Stimulated activated naive CD8-positive, alpha-beta T cell treated with anti-CD3 and anti-CD28 coated beads, Interleukin-15, Interleukin-2, amounts not matched to agents 100 ng/mL and 50 ng/mL, for 24 hours (primary cell): ENCODE results near the gene SDC4.

Source experiments
- H3K27ac Mint-ChIP-seq: one replicate; pipeline ENCODE4 v1.8.0; 2021; ENCODE audit warnings: mild to moderate bottlenecking, mixed read lengths
- H3K27me3 Mint-ChIP-seq: one replicate; pipeline ENCODE4 v1.8.0; 2021; ENCODE audit warnings: mixed read lengths
- H3K36me3 Mint-ChIP-seq: one replicate; pipeline ENCODE4 v1.8.0; 2021; ENCODE audit warnings: low read depth, mixed read lengths
- H3K4me1 Mint-ChIP-seq: one replicate; pipeline ENCODE4 v1.8.0; 2021; ENCODE audit warnings: low read depth, mixed read lengths
- H3K4me3 Mint-ChIP-seq: one replicate; pipeline ENCODE4 v1.8.0; 2021; ENCODE audit warnings: mild to moderate bottlenecking, mixed read lengths
- H3K9me3 Mint-ChIP-seq: one replicate; pipeline ENCODE4 v1.8.0; 2021; ENCODE audit warnings: mixed read lengths

SDC4 gene, protein sequence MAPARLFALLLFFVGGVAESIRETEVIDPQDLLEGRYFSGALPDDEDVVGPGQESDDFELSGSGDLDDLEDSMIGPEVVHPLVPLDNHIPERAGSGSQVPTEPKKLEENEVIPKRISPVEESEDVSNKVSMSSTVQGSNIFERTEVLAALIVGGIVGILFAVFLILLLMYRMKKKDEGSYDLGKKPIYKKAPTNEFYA

DNA sequence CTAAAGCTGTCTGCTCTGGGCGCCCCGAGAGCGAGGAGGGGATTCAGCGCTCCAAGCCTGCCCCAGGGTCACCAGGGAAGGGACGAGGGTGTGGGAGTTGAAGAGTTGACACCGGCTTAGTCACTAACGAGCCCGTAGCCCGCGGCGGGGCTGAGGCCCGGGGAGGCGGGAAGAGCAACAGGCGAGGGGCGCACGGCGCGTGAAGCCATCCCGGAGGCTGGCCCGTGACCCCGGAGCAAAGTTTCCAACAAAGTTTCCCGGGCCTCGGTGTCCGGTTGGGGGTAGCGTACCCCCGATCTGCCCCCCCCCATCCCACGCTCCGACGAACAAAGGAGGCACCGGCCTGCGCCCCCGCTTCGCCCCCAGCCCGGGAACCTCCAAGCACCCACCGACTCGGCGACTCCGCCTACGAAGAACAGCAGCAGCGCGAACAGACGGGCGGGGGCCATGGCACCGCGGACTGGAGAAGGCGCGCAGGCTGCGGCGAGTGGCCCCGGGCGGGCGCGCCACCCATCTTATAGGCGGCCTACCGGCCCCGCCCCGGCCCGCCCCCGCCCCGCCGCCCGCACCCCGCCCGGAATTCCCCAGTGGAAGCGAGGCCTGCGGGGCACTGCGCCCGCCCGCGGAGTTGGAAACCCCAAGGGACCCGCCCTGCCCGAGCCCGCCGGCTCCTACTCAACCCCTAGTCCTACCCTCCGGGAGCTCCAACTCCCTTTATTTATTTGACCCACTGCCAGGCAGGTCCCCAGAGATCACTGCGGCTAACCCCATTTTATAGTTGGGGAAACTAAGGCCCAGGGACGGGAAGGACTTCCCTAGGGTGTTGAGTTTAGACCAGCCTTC lies at the start of gene SDC4:
Gene SDC4 (minus strand): TSS at position 489 of the 843 bp plus-strand sequence. CDS start 40 bp downstream, at position 449.
- no peaks in the 10 kb centered on the region for H3K9me3 Mint-ChIP-seq
- H3K27me3 Mint-ChIP-seq, result peaks cover 4% of the 10 kb centered on the region
- peaks cover 59% of the 10 kb centered on the region for H3K4me1 Mint-ChIP-seq
- H3K36me3 Mint-ChIP-seq, result peaks cover 30% of the 10 kb centered on the region
- H3K4me3 Mint-ChIP-seq, result peak within 1 kb of the TSS; percentile 93
- H3K27ac Mint-ChIP-seq, result peak within 1 kb of the TSS; percentile 79

DNA sequence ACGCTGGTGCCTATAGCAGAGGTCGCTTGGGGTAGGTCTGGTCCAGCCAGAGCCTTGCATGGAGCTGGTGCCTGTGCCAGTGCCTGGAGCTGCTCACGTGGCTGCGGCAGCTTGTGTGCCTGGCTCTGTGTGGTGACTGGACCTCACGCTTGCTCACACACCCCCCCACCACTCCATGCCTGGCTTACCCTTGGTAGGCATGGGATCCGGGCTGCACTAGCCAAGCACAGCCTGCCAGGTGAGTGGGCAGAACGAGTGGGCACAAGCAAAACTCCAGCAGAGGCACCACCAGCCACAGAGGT lies 46.8 kb upstream of the SDC4 start:
- H3K27me3 Mint-ChIP-seq, result no peaks in the 10 kb centered on the region
- H3K27ac Mint-ChIP-seq, result no peak overlapping the region
- H3K9me3 Mint-ChIP-seq, result peaks cover 8% of the 10 kb centered on the region
- H3K4me1 Mint-ChIP-seq, result peaks cover 10% of the 10 kb centered on the region
- no peak overlapping the region for H3K4me3 Mint-ChIP-seq
- peaks cover 13% of the 10 kb centered on the region for H3K36me3 Mint-ChIP-seq

DNA sequence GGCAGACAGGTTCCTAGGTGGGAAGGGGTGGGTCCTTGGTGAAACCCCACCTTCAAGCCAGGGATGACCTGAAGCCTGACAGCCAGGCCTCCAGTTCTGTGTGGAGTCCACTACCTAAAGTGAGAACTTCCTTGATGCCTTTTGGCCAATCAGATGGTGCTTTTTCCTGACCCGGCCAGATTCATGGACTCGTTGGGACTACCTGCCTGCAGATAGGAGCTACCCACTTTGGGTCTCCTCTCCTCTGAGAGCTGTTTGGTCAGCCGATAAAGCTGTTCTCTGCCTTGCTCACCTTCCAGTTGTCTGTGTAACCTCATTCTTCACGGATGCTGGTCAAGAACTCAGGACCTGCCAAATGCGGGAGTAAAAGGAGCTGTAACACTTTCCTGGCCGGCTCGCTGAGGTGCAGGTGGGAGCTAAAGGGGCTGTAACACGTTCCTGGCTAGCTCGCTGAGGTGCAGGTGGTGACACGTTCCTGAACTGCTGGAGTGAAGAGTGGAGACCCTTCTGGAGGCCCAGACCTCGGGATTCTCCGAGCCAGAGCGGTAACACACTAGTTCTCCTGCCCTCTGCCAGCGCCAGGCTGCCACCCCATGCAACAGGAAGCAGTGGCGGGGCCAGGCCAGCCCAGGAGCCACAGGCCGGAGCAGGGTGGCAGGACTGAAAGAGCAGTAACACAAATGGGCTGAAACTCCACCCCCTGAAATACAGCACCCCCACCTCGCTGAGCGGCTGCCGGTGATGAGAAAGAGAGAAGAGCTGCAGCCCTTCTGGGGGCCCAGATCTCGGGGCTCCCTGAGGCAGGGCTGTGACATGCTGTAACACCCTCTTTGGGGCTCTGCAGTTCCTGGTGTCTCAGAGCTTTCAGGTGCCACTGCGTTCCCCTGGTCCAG lies 46.2 kb upstream of the SDC4 start:
- Mint-ChIP-seq H3K27ac (no peak overlapping the region), H3K4me3 (no peak overlapping the region), H3K4me1 (peaks cover 10% of the 10 kb centered on the region), H3K27me3 (no peaks in the 10 kb centered on the region), H3K9me3 (peaks cover 3% of the 10 kb centered on the region), H3K36me3 (peaks cover 7% of the 10 kb centered on the region)

DNA sequence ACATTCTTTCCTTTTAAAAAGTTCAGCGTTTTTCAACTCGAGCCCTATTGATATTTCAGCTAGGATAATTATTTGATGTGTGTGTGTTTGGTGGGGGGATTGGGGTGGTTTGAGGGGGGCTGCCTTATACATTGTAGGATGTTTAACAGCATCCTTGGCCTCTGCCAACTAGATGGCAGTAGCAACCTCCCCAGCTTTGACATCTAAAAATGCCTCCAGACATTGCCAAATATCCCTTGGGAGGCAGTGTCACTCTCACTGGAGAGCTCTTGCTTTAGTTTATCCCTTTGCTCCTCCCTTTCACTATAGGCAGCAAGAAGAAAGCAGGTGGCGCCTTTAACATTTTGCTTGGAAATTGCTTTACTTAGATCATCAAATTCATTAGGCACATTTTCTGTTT lies 44.5 kb upstream of the SDC4 start:
- no peaks in the 10 kb centered on the region for H3K27me3 Mint-ChIP-seq
- H3K4me1 Mint-ChIP-seq, result peaks cover 15% of the 10 kb centered on the region
- H3K36me3 Mint-ChIP-seq, result peaks cover 4% of the 10 kb centered on the region
- H3K4me3 Mint-ChIP-seq, result no peak overlapping the region
- no peak overlapping the region for H3K27ac Mint-ChIP-seq
- no peaks in the 10 kb centered on the region for H3K9me3 Mint-ChIP-seq

DNA sequence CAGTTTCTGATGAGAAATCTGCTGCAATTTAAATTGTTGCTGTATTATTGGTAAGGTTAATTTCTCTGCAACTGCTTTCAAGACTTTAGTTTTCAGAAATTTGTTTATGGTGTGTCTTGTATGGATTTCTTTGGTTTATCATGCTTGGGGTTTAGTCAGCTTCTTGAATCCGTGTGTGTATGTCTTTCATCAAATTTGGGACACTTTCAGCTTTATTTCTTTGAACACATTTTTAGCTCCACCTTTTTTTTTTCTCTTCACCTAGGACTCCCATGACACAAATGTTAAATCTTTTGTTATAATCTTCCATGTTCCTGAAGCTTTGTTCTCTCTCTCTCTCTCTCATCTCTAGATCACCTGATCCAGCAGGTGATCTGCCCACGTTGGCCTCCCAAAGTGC lies 43.3 kb upstream of the SDC4 start:
- peaks cover 6% of the 10 kb centered on the region for H3K9me3 Mint-ChIP-seq
- H3K27ac Mint-ChIP-seq, result no peak overlapping the region
- H3K4me3 Mint-ChIP-seq, result no peak overlapping the region
- peaks cover 27% of the 10 kb centered on the region for H3K4me1 Mint-ChIP-seq
- H3K36me3 Mint-ChIP-seq, result peaks cover 12% of the 10 kb centered on the region
- H3K27me3 Mint-ChIP-seq, result no peaks in the 10 kb centered on the region

DNA sequence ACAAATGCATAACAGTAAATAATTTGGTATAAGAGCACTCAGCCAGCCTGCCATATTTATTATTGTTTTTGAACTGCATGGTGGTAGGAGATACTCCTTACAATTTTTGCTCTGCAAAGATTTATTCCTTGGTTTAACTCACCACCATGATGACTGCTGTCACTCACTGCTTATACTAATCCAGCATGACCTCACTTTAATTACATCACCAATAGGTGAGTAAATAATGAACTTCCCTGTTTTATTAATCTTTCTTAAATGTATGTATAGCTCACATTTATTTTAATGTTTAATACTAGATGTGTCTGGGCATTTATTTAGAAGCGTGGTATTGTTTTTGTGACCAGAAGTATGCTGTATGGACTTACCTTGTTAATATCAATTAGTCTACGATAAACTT lies 42.7 kb upstream of the SDC4 start:
- Mint-ChIP-seq H3K36me3 (peaks cover 12% of the 10 kb centered on the region), H3K4me3 (no peak overlapping the region), H3K9me3 (peaks cover 6% of the 10 kb centered on the region), H3K27ac (no peak overlapping the region), H3K27me3 (no peaks in the 10 kb centered on the region), H3K4me1 (peaks cover 27% of the 10 kb centered on the region)

DNA sequence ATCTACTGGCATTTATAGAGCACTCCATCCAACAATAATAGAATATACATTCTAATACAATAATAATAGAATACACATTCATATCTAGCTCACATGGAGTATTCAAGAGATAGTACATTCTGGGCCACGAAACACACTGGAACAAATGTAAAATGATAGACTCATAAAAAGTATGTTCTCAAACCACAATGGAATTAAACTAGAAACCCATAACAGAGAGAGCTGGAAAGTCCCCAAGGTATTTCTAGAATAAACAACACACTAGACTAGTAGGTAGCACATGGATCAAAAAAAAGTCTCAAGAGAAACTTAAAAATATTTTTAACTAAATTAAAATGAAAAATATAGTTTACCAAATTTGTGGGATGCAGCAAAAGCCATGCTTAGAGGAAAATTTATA lies 39.0 kb upstream of the SDC4 start:
- Mint-ChIP-seq H3K4me3 (no peak overlapping the region), H3K9me3 (peaks cover 6% of the 10 kb centered on the region)

DNA sequence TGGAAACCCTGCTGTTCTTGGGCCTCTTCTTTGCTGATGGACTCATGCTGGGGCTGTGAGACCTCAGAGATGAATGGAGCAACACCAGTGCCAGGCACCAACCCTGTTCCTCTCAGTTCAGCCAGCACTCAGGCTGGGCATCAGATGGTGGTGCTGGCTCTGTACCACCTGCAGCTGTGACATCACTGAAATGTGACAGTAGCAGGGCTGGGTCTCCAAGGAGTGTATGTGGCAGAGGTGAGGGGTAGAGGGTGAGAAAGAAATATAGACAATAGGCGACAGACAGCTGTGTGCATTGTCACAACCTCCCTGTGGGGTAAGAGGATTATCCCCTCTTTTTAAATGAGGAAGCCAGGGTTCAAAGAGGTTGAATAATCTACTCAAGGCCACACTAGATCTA lies 30.0 kb upstream of the SDC4 start, which contains the start of gene TP53TG5:
Gene TP53TG5 (minus strand): TSS at position 135 of the 400 bp plus-strand sequence. CDS start 89 bp downstream, at position 46.
- H3K27ac Mint-ChIP-seq, result no peak within 1 kb of the TSS
- H3K27me3 Mint-ChIP-seq, result no peaks in the 10 kb centered on the region
- H3K36me3 Mint-ChIP-seq, result peaks cover 16% of the 10 kb centered on the region
- H3K4me1 Mint-ChIP-seq, result peaks cover 18% of the 10 kb centered on the region
- no peaks in the 10 kb centered on the region for H3K9me3 Mint-ChIP-seq
- H3K4me3 Mint-ChIP-seq, result no peak within 1 kb of the TSS

More for the DNA sequence above, 39.0 kb upstream of the SDC4 start:
- Mint-ChIP-seq H3K36me3 (peaks cover 13% of the 10 kb centered on the region), H3K27me3 (no peaks in the 10 kb centered on the region), H3K27ac (no peak overlapping the region), H3K4me1 (peaks cover 27% of the 10 kb centered on the region)

DNA sequence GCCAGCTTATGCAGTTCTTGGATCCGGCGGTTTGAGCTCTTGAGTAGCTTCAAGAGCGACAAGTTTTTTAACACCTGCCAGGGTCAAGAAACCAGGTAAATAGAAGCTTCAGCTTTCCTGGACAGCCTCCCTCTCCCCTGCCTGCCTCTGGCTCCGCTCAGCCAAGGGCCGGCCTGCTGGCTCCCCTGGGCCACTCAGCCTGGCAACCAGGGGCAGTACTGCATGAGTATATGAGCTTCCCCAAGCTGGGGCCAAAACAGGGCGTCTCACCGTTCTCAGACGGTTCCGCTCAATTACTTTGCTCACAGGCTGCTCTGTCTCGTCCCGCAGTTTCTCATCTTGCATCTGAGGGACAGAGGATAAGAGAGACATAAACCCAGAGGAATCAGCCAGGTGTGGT lies 29.0 kb upstream of the SDC4 start:
- peaks cover 18% of the 10 kb centered on the region for H3K36me3 Mint-ChIP-seq
- H3K9me3 Mint-ChIP-seq, result no peaks in the 10 kb centered on the region
- H3K4me1 Mint-ChIP-seq, result peaks cover 24% of the 10 kb centered on the region
- H3K27ac Mint-ChIP-seq, result no peak overlapping the region
- H3K4me3 Mint-ChIP-seq, result no peak overlapping the region
- H3K27me3 Mint-ChIP-seq, result no peaks in the 10 kb centered on the region

DNA sequence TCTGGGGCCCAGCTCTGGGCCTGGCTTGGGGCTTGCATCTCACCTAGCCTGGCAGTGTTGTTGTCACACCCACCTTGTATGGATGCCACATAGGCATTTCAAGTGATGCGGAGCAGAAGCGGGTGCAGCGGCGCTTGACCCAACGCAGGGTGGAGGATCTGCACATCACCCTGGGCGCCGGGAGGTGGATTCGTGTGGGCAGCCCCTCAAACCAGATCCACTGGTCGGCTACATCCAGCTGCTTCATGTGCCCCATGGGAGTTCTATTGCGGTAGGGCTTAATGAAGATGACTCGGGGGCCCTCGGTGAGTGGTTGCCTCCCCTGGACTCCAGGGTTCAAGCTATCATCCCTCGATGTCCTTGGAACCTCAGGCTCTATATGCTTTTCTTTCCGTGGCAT lies 26.7 kb upstream of the SDC4 start:
- Mint-ChIP-seq H3K27ac (no peak overlapping the region), H3K4me1 (peaks cover 29% of the 10 kb centered on the region), H3K9me3 (no peaks in the 10 kb centered on the region), H3K4me3 (no peak overlapping the region), H3K27me3 (no peaks in the 10 kb centered on the region), H3K36me3 (peaks cover 17% of the 10 kb centered on the region)

DNA sequence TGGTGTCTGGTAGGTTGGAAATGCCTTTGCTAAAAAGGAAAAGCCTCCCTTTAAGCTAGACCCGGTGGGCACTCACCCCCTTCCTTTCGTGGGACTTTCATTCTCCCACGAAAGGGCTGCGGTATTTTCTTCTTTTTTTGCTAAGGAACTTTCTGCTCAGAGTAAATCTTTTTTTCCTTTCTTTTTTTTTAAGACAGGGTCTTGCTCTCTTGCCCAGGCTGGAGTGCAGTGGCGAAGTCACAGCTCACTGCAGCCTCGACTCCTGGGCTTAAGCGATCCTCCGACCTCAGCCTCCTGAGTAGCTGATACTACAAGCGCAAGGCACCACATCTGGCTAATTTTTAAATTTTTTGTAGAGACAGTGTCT lies 25.9 kb upstream of the SDC4 start:
- Mint-ChIP-seq H3K4me3 (peak overlapping the region; percentile 79), H3K36me3 (peaks cover 17% of the 10 kb centered on the region), H3K27me3 (no peaks in the 10 kb centered on the region), H3K4me1 (peaks cover 33% of the 10 kb centered on the region), H3K27ac (no peak overlapping the region), H3K9me3 (no peaks in the 10 kb centered on the region)

DNA sequence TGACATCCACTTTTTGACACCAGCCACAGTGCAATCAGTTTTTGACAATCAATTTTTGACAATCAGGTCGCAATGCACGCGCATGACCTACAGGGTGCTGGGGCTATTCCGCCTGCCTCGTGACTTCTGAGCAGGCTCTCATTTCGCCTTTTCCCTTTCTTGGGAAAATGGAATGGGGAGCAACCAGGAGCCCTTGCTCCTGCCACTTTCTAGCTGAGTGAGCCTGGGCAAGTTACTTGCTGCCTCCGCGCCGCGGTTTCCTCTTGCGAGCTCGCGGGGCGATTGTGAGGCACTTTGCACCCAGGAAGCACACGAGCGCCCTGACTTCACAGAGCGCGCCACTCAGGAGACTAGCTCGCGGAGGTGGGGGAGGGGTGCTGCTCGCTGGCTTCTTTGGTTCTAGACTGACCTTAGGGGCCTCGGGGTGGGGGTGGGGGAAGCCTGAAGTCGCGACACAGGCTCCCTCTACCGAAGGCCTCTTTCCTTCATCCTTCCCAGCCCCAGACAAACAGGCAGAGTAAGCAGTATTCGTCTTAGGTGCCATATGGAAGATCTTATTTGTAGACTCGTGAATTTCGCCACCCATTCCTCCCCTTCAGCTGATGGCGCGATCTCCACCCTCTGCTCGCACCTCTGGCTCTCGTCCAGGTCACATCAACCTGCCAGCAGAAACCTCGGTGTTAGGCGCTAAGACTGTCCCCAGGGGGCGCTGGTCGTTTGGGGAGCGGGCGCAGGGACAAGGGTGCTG lies 25.3 kb upstream of the SDC4 start:
- peak overlapping the region; percentile 81 for H3K27ac Mint-ChIP-seq
- H3K4me1 Mint-ChIP-seq, result peaks cover 38% of the 10 kb centered on the region
- peak overlapping the region; percentile 79 for H3K4me3 Mint-ChIP-seq
- no peaks in the 10 kb centered on the region for H3K27me3 Mint-ChIP-seq
- peaks cover 18% of the 10 kb centered on the region for H3K36me3 Mint-ChIP-seq
- H3K9me3 Mint-ChIP-seq, result no peaks in the 10 kb centered on the region

DNA sequence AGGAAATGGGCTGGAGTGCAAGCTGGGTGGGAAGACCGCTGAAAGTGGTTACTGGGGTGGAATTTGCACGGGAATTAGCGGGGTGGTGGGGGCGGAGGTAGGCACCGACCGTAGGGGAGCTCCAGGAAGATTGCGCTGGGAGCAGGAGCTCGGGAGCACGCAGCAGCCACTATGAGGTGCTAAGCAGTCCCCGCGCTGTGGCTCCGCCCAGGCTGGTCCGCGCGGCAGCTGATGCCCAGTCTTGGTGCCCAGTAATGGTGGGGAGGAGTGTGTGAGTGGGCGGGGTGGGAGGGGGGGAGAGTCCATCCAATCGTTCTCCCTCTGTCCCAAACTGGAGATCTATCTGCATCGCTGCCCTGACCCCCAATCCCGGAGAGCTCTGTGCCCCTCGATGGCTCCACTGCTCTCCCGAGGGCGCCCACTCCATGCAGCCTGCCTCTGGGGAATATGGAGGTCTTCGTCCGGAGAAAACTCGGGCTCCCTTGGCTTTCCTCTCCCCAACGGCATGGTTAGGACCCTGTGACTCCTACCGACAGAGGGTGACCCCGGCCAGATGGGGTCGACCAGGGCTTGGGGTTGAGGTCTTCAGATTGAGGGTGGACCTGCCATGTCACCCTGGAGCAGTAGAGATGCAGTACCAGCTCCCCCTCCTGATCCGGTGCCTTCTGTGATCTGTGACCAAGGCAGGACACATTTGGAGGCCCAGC lies 24.6 kb upstream of the SDC4 start:
- H3K9me3 Mint-ChIP-seq, result no peaks in the 10 kb centered on the region
- no peaks in the 10 kb centered on the region for H3K27me3 Mint-ChIP-seq
- H3K36me3 Mint-ChIP-seq, result peaks cover 26% of the 10 kb centered on the region
- peak overlapping the region; percentile 79 for H3K4me3 Mint-ChIP-seq
- H3K27ac Mint-ChIP-seq, result peak overlapping the region; percentile 38
- H3K4me1 Mint-ChIP-seq, result peaks cover 40% of the 10 kb centered on the region

DNA sequence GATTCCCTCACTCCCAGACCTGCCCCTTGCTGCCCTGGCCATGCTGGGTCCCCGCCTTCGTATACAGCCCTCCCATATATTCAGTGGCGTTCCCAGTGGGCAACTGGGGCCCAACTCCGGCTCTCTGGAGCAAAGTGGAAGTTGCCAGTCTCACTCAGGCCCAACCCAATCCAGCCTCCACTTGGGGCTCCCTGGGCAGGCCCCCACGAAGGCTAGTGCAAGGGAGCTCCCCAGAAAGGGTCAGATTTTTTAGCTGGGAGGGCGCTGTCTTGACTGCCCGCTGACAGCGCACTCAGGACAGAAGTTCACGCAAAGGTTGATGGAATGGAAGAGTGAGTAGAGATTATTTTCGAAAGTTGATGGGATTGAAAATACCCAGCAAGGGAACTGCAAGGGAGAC lies 24.0 kb upstream of the SDC4 start:
- Mint-ChIP-seq H3K27ac (peak overlapping the region; percentile 38), H3K36me3 (peaks cover 26% of the 10 kb centered on the region)

More for the DNA sequence above, 24.0 kb upstream of the SDC4 start:
- Mint-ChIP-seq H3K4me1 (peaks cover 46% of the 10 kb centered on the region), H3K27me3 (no peaks in the 10 kb centered on the region), H3K4me3 (no peak overlapping the region), H3K9me3 (no peaks in the 10 kb centered on the region)
